Measurements from ENCODE around the gene GOLGA8F.
A peak's percentile ranks its signal among the peaks of the same experiment; 100 is the strongest.
"Not testable (repeated sequence)": the region's sequence is repeated elsewhere in the genome, so short reads cannot be mapped to it uniquely, and the experiment has no call there.

The GOLGA8F gene, protein sequence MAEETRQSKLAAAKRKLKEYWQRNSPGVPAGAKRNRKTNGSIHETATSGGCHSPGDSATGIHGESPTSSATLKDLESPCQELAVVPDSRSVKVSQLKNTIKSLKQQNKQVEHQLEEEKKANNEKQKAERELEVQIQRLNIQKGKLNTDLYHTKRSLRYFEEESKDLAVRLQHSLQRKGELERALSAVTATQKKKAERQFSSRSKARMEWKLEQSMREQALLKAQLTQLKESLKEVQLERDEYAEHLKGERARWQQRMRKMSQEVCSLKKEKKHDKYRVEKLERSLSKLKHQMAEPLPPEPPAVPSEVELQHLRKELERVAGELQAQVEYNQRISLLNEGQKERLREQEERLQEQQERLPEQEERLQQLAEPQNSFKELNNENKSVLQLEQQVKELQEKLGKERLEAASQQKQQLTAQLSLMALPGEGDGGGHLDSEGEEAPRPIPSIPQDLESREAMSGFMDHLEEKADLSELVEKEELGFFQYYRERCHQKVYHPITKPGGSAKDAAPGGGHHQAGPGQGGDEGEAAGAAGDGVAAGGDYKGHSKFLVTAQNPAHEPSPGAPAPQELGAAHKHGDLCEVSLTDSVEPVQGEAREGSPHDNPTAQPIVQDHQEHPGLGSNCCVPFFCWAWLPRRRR

DNA sequence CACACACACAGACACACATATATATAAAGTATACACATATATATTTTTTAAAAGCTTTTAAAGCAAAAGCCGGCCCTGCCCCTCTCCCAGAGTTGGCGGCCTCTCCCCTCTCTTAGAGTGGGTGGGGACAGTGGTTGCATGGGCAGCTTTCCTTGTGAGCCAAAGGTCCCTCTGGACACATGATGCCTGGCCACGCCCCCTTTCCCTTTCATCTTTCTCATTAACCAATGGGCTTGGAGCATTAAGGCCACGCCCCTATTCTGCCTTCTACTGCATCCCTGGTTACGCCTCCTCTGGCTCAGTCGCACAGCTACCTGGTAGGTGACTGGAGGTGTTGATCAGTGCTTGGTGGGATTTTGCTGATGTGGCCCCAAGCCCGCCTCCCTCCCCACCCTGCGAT lies at the start of gene GOLGA8F:
Gene GOLGA8F, plus strand, starts transcription at position 301 of the 400 bp plus-strand sequence. Its CDS starts 98 bp downstream, at position 399.
- not testable (repeated sequence) for H3K36me3 ChIP-seq (ENCODE audit: insufficient read depth, low read length); H3K4me2 ChIP-seq (ENCODE audit: insufficient read depth, low read length); H3K27me3 ChIP-seq (ENCODE audit: insufficient read depth, low read length, poor library complexity); H2AFZ ChIP-seq (ENCODE audit: low read depth, low read length); ATAC-seq (ENCODE audit: insufficient read depth, low read depth); H3K4me1 ChIP-seq (ENCODE audit: insufficient read depth, low read length); H3K27ac ChIP-seq (ENCODE audit: low read length); H3K79me2 ChIP-seq (ENCODE audit: insufficient read depth, low read length); DNase-seq; H3K4me3 ChIP-seq (ENCODE audit: low read depth in 1 of 2, low read length in 2 of 2); H3K9ac ChIP-seq (ENCODE audit: low read depth, low read length); H3K9me3 ChIP-seq (ENCODE audit: insufficient read depth, low read length, severe bottlenecking); H4K20me1 ChIP-seq (ENCODE audit: insufficient read depth, low read length)

DNA sequence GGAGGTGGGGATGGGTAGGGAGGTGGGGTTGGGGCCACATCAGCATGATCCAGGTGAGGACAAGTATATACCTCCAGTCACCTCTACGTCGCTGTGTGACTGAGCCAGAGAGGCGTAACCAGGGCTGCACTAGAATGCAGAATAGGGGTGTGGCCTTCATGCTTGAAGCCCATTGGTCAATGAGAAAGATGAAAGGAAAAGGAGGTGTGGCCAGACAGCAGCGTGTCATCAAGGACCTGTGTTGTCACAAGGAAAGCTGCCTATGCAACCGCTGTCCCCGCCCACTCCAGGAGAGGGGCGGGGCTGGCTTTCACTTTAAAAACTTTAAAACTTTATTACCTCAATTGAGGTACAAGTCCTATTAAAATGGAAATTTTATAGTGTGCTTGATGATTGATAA lies 20.5 kb upstream of the GOLGA8F start, which contains the start of gene GOLGA6L24:
Gene GOLGA6L24, minus strand, starts transcription at position 101 of the 400 bp plus-strand sequence. Its CDS starts 61 bp downstream, at position 40.
- not testable (repeated sequence) for H3K9ac ChIP-seq (ENCODE audit: low read depth, low read length); DNase-seq; H4K20me1 ChIP-seq (ENCODE audit: insufficient read depth, low read length); H2AFZ ChIP-seq (ENCODE audit: low read depth, low read length); H3K36me3 ChIP-seq (ENCODE audit: insufficient read depth, low read length); H3K4me1 ChIP-seq (ENCODE audit: insufficient read depth, low read length); H3K9me3 ChIP-seq (ENCODE audit: insufficient read depth, low read length, severe bottlenecking); H3K27ac ChIP-seq (ENCODE audit: low read length); H3K4me2 ChIP-seq (ENCODE audit: insufficient read depth, low read length); H3K27me3 ChIP-seq (ENCODE audit: insufficient read depth, low read length, poor library complexity); H3K4me3 ChIP-seq (ENCODE audit: low read depth in 1 of 2, low read length in 2 of 2); ATAC-seq (ENCODE audit: insufficient read depth, low read depth); H3K79me2 ChIP-seq (ENCODE audit: insufficient read depth, low read length)

DNA sequence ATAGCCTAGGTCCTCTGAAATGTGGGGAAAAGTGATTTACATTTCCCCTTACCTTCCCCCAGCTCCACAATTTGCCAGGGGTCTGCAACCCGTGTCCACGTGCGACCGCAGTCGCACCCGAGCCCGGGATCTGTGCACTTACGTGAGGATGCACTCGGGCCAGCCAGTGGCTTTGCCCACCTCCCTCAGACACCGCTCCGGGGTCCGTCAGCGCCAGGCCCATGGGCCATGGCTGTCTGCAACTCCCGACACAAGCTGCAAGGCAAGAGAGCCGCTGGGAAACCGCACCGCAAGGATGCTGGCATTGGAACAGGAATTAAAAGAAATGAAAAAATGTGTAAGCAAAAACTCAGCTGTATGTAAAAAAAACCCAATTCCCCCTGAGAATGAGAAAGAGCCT lies 13.0 kb upstream of the GOLGA8F start:
- not testable (repeated sequence) for H3K27me3 ChIP-seq (ENCODE audit: insufficient read depth, low read length, poor library complexity); ATAC-seq (ENCODE audit: insufficient read depth, low read depth); H3K9ac ChIP-seq (ENCODE audit: low read depth, low read length); H3K4me3 ChIP-seq (ENCODE audit: low read depth in 1 of 2, low read length in 2 of 2); H3K36me3 ChIP-seq (ENCODE audit: insufficient read depth, low read length); H3K4me1 ChIP-seq (ENCODE audit: insufficient read depth, low read length); DNase-seq; H4K20me1 ChIP-seq (ENCODE audit: insufficient read depth, low read length); H3K79me2 ChIP-seq (ENCODE audit: insufficient read depth, low read length); H2AFZ ChIP-seq (ENCODE audit: low read depth, low read length); H3K4me2 ChIP-seq (ENCODE audit: insufficient read depth, low read length); H3K27ac ChIP-seq (ENCODE audit: low read length); H3K9me3 ChIP-seq (ENCODE audit: insufficient read depth, low read length, severe bottlenecking)

DNA sequence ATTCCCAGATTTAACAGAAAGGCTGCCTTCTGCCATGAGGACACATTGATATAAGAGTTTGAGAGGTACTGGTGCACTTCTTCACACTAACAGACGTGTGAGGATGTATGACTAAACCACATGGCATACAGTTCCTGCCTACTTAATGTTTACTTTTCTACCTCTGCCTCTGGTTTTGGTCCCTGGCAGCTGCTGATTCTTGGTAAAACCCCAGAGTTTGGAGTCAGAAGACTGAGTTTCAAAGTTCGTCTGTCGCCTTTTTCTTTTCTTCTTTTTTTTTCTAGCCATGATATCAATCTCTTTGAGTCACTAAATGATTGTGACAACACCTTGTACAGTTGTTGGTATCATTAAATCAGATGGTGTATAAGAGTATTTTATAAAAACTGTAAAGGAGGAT lies 1.6 kb downstream of the GOLGA8F start:
- ATAC-seq (ENCODE audit: insufficient read depth, low read depth); H3K4me2 ChIP-seq (ENCODE audit: insufficient read depth, low read length); H2AFZ ChIP-seq (ENCODE audit: low read depth, low read length); H3K4me3 ChIP-seq (ENCODE audit: low read depth in 1 of 2, low read length in 2 of 2); H4K20me1 ChIP-seq (ENCODE audit: insufficient read depth, low read length); H3K79me2 ChIP-seq (ENCODE audit: insufficient read depth, low read length); H3K36me3 ChIP-seq (ENCODE audit: insufficient read depth, low read length); H3K27ac ChIP-seq (ENCODE audit: low read length); H3K9me3 ChIP-seq (ENCODE audit: insufficient read depth, low read length, severe bottlenecking); H3K4me1 ChIP-seq (ENCODE audit: insufficient read depth, low read length); H3K9ac ChIP-seq (ENCODE audit: low read depth, low read length); H3K27me3 ChIP-seq (ENCODE audit: insufficient read depth, low read length, poor library complexity): not testable (repeated sequence)
- DNase-seq = peak; percentile 9

DNA sequence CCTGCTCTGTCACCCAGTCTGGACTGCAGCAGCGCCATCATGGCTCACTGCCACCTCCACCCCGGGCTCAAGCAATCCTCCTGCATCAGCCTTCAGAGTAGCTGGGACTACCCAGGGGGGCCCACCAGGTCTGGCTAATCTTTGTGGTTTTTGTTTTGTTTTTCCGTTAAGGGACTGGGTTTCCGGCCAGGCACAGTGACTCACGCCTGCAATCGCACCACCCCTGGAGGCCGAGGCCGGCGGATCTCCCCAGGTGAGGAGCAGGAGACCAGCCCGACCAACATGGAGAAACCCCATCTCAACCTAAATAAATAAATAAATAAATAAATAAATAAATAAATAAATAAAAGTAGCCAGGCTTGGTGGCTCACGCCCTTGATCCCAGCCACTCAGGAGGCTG lies 17.6 kb downstream of the GOLGA8F start:
- not testable (repeated sequence) for H3K4me2 ChIP-seq (ENCODE audit: insufficient read depth, low read length); H3K4me1 ChIP-seq (ENCODE audit: insufficient read depth, low read length); DNase-seq; H3K9me3 ChIP-seq (ENCODE audit: insufficient read depth, low read length, severe bottlenecking); H3K36me3 ChIP-seq (ENCODE audit: insufficient read depth, low read length); H4K20me1 ChIP-seq (ENCODE audit: insufficient read depth, low read length); H3K4me3 ChIP-seq (ENCODE audit: low read depth in 1 of 2, low read length in 2 of 2); H3K27ac ChIP-seq (ENCODE audit: low read length); ATAC-seq (ENCODE audit: insufficient read depth, low read depth); H3K9ac ChIP-seq (ENCODE audit: low read depth, low read length); H3K27me3 ChIP-seq (ENCODE audit: insufficient read depth, low read length, poor library complexity); H3K79me2 ChIP-seq (ENCODE audit: insufficient read depth, low read length); H2AFZ ChIP-seq (ENCODE audit: low read depth, low read length)

DNA sequence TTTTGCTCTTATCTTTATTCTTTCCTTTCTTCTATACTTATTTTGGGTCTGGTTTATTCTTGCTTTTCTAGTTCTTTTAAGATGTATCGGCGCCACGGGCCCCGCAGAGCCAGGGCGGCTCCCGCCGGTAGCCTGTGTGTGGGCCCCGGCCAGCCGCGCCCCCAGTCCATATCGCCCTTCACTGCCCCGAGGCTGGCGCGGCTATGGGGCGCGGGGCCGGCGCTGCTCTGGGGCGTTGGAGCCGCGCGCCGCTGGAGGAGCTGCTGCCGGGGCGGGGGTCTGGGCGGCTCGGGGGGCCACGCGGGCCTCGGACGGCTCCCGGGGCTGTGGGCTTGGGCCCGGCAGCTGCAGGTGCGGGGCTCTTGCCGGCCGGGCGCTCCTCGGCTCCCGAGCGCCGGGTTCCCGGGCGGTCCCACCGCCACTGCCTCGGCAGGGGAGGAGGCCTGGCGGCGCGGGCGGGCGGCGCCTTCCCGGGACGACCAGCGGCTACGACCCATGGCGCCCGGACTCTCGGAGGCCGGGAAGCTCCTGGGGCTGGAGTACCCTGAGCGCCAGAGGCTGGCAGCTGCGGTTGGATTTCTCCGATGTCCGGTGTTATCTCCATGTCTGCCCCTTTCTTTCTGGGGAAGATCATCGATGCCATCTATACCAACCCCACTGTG lies 24.4 kb downstream of the GOLGA8F start:
- not testable (repeated sequence) for H3K36me3 ChIP-seq (ENCODE audit: insufficient read depth, low read length); H3K4me1 ChIP-seq (ENCODE audit: insufficient read depth, low read length); H3K9ac ChIP-seq (ENCODE audit: low read depth, low read length); ATAC-seq (ENCODE audit: insufficient read depth, low read depth); DNase-seq; H3K4me2 ChIP-seq (ENCODE audit: insufficient read depth, low read length); H3K27ac ChIP-seq (ENCODE audit: low read length); H3K79me2 ChIP-seq (ENCODE audit: insufficient read depth, low read length); H3K9me3 ChIP-seq (ENCODE audit: insufficient read depth, low read length, severe bottlenecking); H2AFZ ChIP-seq (ENCODE audit: low read depth, low read length); H3K4me3 ChIP-seq (ENCODE audit: low read depth in 1 of 2, low read length in 2 of 2); H4K20me1 ChIP-seq (ENCODE audit: insufficient read depth, low read length); H3K27me3 ChIP-seq (ENCODE audit: insufficient read depth, low read length, poor library complexity)

DNA sequence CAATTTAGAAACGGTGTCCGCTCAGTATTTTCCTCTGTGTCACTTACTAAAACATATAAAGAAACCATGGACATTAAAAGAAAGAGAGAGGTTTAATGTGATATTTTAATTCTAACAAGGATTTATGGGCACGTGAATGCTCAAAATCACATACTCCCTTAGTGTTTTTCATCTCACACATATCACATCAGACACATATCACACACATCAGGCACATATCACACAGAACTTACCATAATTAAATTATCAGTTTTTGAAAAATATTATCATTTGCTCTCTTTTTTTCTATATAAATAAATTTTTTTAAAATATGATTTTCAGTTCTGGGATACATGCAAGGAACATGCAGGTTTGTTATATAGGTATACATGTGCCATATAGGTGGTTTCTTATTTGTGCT lies 42.0 kb downstream of the GOLGA8F start:
- not testable (repeated sequence) for ATAC-seq (ENCODE audit: insufficient read depth, low read depth); H3K27me3 ChIP-seq (ENCODE audit: insufficient read depth, low read length, poor library complexity)

DNA sequence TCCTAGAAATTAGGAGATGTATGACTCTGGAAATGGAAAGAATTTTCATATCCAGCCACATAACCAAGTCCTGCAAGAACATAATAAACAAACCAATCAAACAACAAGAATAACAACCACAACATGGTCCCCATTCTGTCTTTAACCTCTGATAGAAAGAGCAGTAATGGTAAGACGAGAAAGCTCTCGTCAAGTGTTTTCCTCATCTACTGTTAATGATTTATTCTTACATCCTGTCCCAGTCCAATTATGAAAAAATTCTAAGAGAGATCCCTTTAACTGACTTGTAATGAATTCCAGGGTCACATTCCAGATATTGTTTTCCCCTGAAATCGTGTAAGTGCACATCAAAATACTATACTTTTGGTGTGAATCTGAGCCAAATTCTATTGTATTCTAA lies 57.1 kb downstream of the GOLGA8F start:
- not testable (repeated sequence) for H3K4me2 ChIP-seq (ENCODE audit: insufficient read depth, low read length); H3K4me3 ChIP-seq (ENCODE audit: low read depth in 1 of 2, low read length in 2 of 2); H4K20me1 ChIP-seq (ENCODE audit: insufficient read depth, low read length); H3K27ac ChIP-seq (ENCODE audit: low read length); ATAC-seq (ENCODE audit: insufficient read depth, low read depth); H3K9me3 ChIP-seq (ENCODE audit: insufficient read depth, low read length, severe bottlenecking); H3K4me1 ChIP-seq (ENCODE audit: insufficient read depth, low read length); H3K27me3 ChIP-seq (ENCODE audit: insufficient read depth, low read length, poor library complexity); H3K9ac ChIP-seq (ENCODE audit: low read depth, low read length); H3K79me2 ChIP-seq (ENCODE audit: insufficient read depth, low read length); H2AFZ ChIP-seq (ENCODE audit: low read depth, low read length); H3K36me3 ChIP-seq (ENCODE audit: insufficient read depth, low read length); DNase-seq

More for the DNA sequence above, 42.0 kb downstream of the GOLGA8F start:
- H3K9ac ChIP-seq (ENCODE audit: low read depth, low read length); H3K4me1 ChIP-seq (ENCODE audit: insufficient read depth, low read length); H2AFZ ChIP-seq (ENCODE audit: low read depth, low read length); H3K79me2 ChIP-seq (ENCODE audit: insufficient read depth, low read length); H4K20me1 ChIP-seq (ENCODE audit: insufficient read depth, low read length); DNase-seq; H3K27ac ChIP-seq (ENCODE audit: low read length); H3K9me3 ChIP-seq (ENCODE audit: insufficient read depth, low read length, severe bottlenecking); H3K4me3 ChIP-seq (ENCODE audit: low read depth in 1 of 2, low read length in 2 of 2); H3K36me3 ChIP-seq (ENCODE audit: insufficient read depth, low read length); H3K4me2 ChIP-seq (ENCODE audit: insufficient read depth, low read length): not testable (repeated sequence)

Measured in DND-41 (cell line).